Body of pancreas (tissue), 4 donors: ENCODE measurements around the gene SLC24A1. TPM values are rescaled to one million over a fixed set of nuclear protein-coding genes. Genes with fewer than 3 reads are reported as not detected.

Experiments used
- ATAC-seq: fragments of 150-250 bp; one replicate; pipeline ENCODE4 v1.9.1; 2016
- DNase-seq, 4 donors: peaks; one replicate each; pipeline ENCODE4 v3.0.0-alpha.2; 2019
- H3K27ac ChIP-seq, 4 donors: fragments of 200-600 bp; sonication (generic); 1 replicate in 3 of 4; 2 replicates in 1 of 4; pipeline versions ENCODE4 v1.5.1 to v1.6.1; 2016 to 2019; ENCODE audit warnings: mild to moderate bottlenecking in 1 of 4, mixed read lengths in 1 of 4, moderate library complexity in 1 of 4
- H3K27me3 ChIP-seq, 2 donors: fragments of 200-600 bp; sonication (generic); one replicate each; pipeline ENCODE4 v1.6.0; 2016; ENCODE audit warnings: mild to moderate bottlenecking in 1 of 2
- H3K36me3 ChIP-seq, 2 donors: fragments of 200-600 bp; sonication (generic); replicated peaks in 1 of 2; 2 replicates each; pipeline ENCODE4 v1.5.1; 2016; ENCODE audit warnings: low read depth in 2 of 2; ENCODE audit not compliant: insufficient read depth in 1 of 2
- H3K4me1 ChIP-seq: fragments of 200-600 bp; sonication (generic); one replicate; pipeline ENCODE4 v1.6.0; 2016
- H3K4me3 ChIP-seq, 2 donors: fragments of 200-600 bp; sonication (generic); 1 replicate in 1 of 2; 2 replicates in 1 of 2; pipeline ENCODE4 v1.5.1; 2016 to 2019
- H3K9me3 ChIP-seq, 3 donors: fragments of 200-600 bp; sonication (generic); 1 replicate in 2 of 3; 2 replicates in 1 of 3; pipeline ENCODE4 v1.5.1; 2016
- CTCF ChIP-seq, 7 experiments: fragments of 450-650 bp in 4 of 7; fragments of 200-600 bp in 3 of 7; sonication (generic) in 3 of 7; IDR thresholded peaks; one replicate each; pipeline ENCODE4 v1.5.1; 2016 to 2019; ENCODE audit warnings: antibody characterized with exemption in 7 of 7
- POLR2A ChIP-seq, 3 donors: fragments of 450-650 bp; IDR thresholded peaks; one replicate each; pipeline ENCODE4 v1.6.1; 2016; ENCODE audit warnings: antibody characterized with exemption in 3 of 3, mild to moderate bottlenecking in 2 of 3
- WGBS, 2 donors: methylation state at CpG; one replicate each; pipeline ENCODE4 v1.1.5; 2017; 5-methylcytosine and 5-hydroxymethylcytosine counted together
- intact Hi-C: fragments of 100-400 bp; cut with DNase I; formaldehyde crosslinking; loops from one replicate; pipeline ENCODE4 v1.15.1; 2023
- total RNA-seq, 2 donors: library from RNA; depleted of rRNA; stranded (reverse); fragments of >200 nt; gene quantifications; one replicate each; pipeline ENCODE4 v1.1.0, GENCODE V29; 2016

The SLC24A1 gene
- total RNA-seq, 2 donors from 2014 or later = 3.6 to 9.6 TPM

GRCh38 chr15:65651831-65652749 lies 30.4 kb downstream of the SLC24A1 start:
- no peaks in the 10 kb centered on the region for H3K4me1 ChIP-seq
- no peaks in the 10 kb centered on the region for H3K27me3 ChIP-seq
- intact Hi-C loops = no loop called here
- ATAC-seq = no peak
- WGBS, 2 donors = 75 to 83% methylated on average over 11 of the region's 11 CpGs
- no peak for DNase-seq
- no peaks in the 10 kb centered on the region for H3K9me3 ChIP-seq
- no peak overlapping the region for H3K27ac ChIP-seq
- H3K4me3 ChIP-seq = no peak overlapping the region
- TF ChIP-seq POLR2A (IDR thresholded peaks at IDR 0.05) (no peak), CTCF (IDR thresholded peaks at IDR 0.05) (no peak)
- peaks cover 0 to 15% of the 10 kb centered on the region in 2 donors for H3K36me3 ChIP-seq

GRCh38 chr15:65653341-65653740 lies 31.6 kb downstream of the SLC24A1 start:
- Histone ChIP-seq H3K4me3 (no peak overlapping the region), H3K27ac (no peak overlapping the region), H3K27me3 (no peaks in the 10 kb centered on the region), H3K9me3 (no peaks in the 10 kb centered on the region), H3K4me1 (no peaks in the 10 kb centered on the region), H3K36me3 (peaks cover 0 to 20% of the 10 kb centered on the region in 2 donors)
- no peak for TF ChIP-seq POLR2A (IDR thresholded peaks at IDR 0.05)
- no peak for TF ChIP-seq CTCF (IDR thresholded peaks at IDR 0.05)
- intact Hi-C loops = no loop called here
- DNase-seq = no peak
- ATAC-seq = no peak

GRCh38 chr15:65653801-65654521 lies 32.2 kb downstream of the SLC24A1 start:
- WGBS, 2 donors = 87 to 98% methylated on average over 5 of the region's 5 CpGs
- Histone ChIP-seq H3K36me3 (peaks cover 0 to 21% of the 10 kb centered on the region in 2 donors), H3K4me1 (no peaks in the 10 kb centered on the region), H3K27me3 (no peaks in the 10 kb centered on the region), H3K4me3 (no peak overlapping the region), H3K27ac (no peak overlapping the region), H3K9me3 (no peaks in the 10 kb centered on the region)
- intact Hi-C loops = no loop called here
- TF ChIP-seq POLR2A (IDR thresholded peaks at IDR 0.05) = no peak
- no peak for TF ChIP-seq CTCF (IDR thresholded peaks at IDR 0.05)
- DNase-seq (no peak), ATAC-seq (no peak)

GRCh38 chr15:65655026-65655425 lies 33.3 kb downstream of the SLC24A1 start:
- Histone ChIP-seq H3K4me1 (no peaks in the 10 kb centered on the region), H3K36me3 (peaks cover 0 to 21% of the 10 kb centered on the region in 2 donors), H3K27me3 (no peaks in the 10 kb centered on the region), H3K27ac (no peak overlapping the region), H3K9me3 (no peaks in the 10 kb centered on the region), H3K4me3 (no peak overlapping the region)
- ATAC-seq = no peak
- DNase-seq = no peak
- WGBS, 2 donors = 93 to 100% methylated on average over 1 of the region's 1 CpG
- intact Hi-C loops = no loop called here
- no peak for TF ChIP-seq POLR2A (IDR thresholded peaks at IDR 0.05)
- no peak for TF ChIP-seq CTCF (IDR thresholded peaks at IDR 0.05)
